Gastroesophageal sphincter (tissue), 4 donors: ENCODE results near the gene CD84. TPM values are rescaled to one million over a fixed set of nuclear protein-coding genes. Genes with fewer than 3 reads are reported as not detected.
A peak's percentile ranks its signal among the peaks of the same experiment; 100 is the strongest.

Experiments
- ATAC-seq: fragments of 150-250 bp; one replicate; pipeline ENCODE4 v1.9.1; 2016; ENCODE audit warnings: mild to moderate bottlenecking, moderate library complexity
- H3K27ac ChIP-seq, 4 donors: fragments of 200-600 bp; sonication (generic) in 3 of 4; 1 replicate in 3 of 4; 2 replicates in 1 of 4; pipeline ENCODE4 v1.5.1; 2016 to 2019
- H3K27me3 ChIP-seq: fragments of 200-600 bp; sonication (generic); one replicate; pipeline ENCODE4 v1.5.1; 2019
- H3K36me3 ChIP-seq, 2 donors: fragments of 200-600 bp; sonication (generic); one replicate each; pipeline ENCODE4 v1.5.1; 2019; ENCODE audit warnings: control low read depth in 1 of 2
- H3K4me1 ChIP-seq, 3 donors: fragments of 200-600 bp; sonication (generic); 1 replicate in 2 of 3; 2 replicates in 1 of 3; pipeline ENCODE4 v1.5.1; 2016 to 2019; ENCODE audit warnings: control low read depth in 2 of 3
- H3K4me3 ChIP-seq, 2 donors: fragments of 200-600 bp; sonication (generic); one replicate each; pipeline ENCODE4 v1.5.1; 2019; ENCODE audit warnings: mild to moderate bottlenecking in 1 of 2, moderate library complexity in 1 of 2
- H3K9me3 ChIP-seq, 3 donors: fragments of 200-600 bp; sonication (generic); one replicate each; pipeline ENCODE4 v1.5.1; 2017 to 2019; ENCODE audit warnings: control low read depth in 2 of 3
- EP300 ChIP-seq: sonication (generic); formaldehyde crosslinking; IDR thresholded peaks from one replicate; pipeline ENCODE4 v1.6.1; 2017; ENCODE audit warnings: antibody characterized with exemption, mild to moderate bottlenecking
- POLR2A ChIP-seq, 2 donors: fragments of 450-650 bp; IDR thresholded peaks; one replicate each; pipeline ENCODE4 v1.6.1; 2017; ENCODE audit warnings: antibody characterized with exemption in 2 of 2, mild to moderate bottlenecking in 2 of 2, moderate library complexity in 1 of 2
- POLR2AphosphoS5 ChIP-seq: sonication (generic); formaldehyde crosslinking; IDR thresholded peaks from one replicate; pipeline ENCODE4 v1.6.1; 2017; ENCODE audit warnings: antibody characterized with exemption
- WGBS, 2 donors: methylation state at CpG; one replicate each; pipeline ENCODE4 v1.1.5; 2018; ENCODE audit warnings: low coverage in 1 of 2; 5-methylcytosine and 5-hydroxymethylcytosine counted together
- total RNA-seq, 4 donors: library from RNA; depleted of rRNA; stranded (reverse); fragments of >200 nt; gene quantifications; one replicate each; pipeline ENCODE4 v1.1.0, GENCODE V29; 2016
- TF ChIP-seq, protein P1 (sequence below), 4 experiments: fragments of 200-600 bp in 2 of 4; fragments of 450-650 bp in 2 of 4; sonication (generic) in 1 of 4; IDR thresholded peaks; one replicate each; pipeline ENCODE4 v1.5.1; 2017 to 2019; ENCODE audit warnings: antibody characterized with exemption in 4 of 4, mild to moderate bottlenecking in 2 of 4, moderate library complexity in 2 of 4

Gene CD84
- total RNA-seq, 4 donors from 2014 or later: 3.0 to 6.7 (median 4.3) TPM

GRCh38 chr1:160618763-160619274 is 39.5 kb upstream of the CD84 start:
- H3K27me3 ChIP-seq: peaks cover 7% of the 10 kb centered on the region
- ATAC-seq: no peak
- H3K4me3 ChIP-seq: no peak overlapping the region
- no peaks in the 10 kb centered on the region for H3K36me3 ChIP-seq
- WGBS, 2 donors: 88 to 100% methylated on average over 3 of the region's 3 CpGs
- TF ChIP-seq POLR2A (IDR thresholded peaks at IDR 0.05): no peak
- TF ChIP-seq, protein P1, sequence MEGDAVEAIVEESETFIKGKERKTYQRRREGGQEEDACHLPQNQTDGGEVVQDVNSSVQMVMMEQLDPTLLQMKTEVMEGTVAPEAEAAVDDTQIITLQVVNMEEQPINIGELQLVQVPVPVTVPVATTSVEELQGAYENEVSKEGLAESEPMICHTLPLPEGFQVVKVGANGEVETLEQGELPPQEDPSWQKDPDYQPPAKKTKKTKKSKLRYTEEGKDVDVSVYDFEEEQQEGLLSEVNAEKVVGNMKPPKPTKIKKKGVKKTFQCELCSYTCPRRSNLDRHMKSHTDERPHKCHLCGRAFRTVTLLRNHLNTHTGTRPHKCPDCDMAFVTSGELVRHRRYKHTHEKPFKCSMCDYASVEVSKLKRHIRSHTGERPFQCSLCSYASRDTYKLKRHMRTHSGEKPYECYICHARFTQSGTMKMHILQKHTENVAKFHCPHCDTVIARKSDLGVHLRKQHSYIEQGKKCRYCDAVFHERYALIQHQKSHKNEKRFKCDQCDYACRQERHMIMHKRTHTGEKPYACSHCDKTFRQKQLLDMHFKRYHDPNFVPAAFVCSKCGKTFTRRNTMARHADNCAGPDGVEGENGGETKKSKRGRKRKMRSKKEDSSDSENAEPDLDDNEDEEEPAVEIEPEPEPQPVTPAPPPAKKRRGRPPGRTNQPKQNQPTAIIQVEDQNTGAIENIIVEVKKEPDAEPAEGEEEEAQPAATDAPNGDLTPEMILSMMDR (IDR thresholded peaks at IDR 0.05): peak in 1 of 4 experiments; percentile 10
- no peak for TF ChIP-seq POLR2AphosphoS5
- no peak for TF ChIP-seq EP300
- H3K4me1 ChIP-seq: no peaks in the 10 kb centered on the region
- H3K27ac ChIP-seq: no peak overlapping the region
- H3K9me3 ChIP-seq: no peaks in the 10 kb centered on the region

DNA sequence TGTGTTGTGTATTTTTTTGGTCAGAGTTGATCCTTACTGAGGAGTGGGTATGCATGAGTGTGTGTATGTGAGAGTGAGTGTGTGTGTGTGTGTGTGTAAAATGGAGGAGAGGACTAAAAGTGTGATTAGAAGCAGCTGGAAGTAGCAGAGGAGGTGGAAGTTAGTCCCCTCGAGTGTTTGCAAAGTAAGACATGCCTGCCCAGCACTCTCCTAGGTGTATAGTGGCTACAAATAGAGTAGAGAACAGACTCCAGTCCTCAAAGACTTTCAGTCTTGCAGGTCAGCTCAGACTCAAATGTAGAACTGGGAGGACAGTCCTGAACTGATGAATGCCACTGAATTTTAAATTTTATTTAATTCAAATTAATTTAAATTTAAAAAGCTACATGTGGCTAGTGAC is 39.0 kb upstream of the CD84 start:
- H3K36me3 ChIP-seq: no peaks in the 10 kb centered on the region
- TF ChIP-seq, protein P1 (IDR thresholded peaks at IDR 0.05): no peak
- TF ChIP-seq EP300: no peak
- no peak for TF ChIP-seq POLR2A (IDR thresholded peaks at IDR 0.05)
- no peaks in the 10 kb centered on the region for H3K4me1 ChIP-seq
- no peak overlapping the region for H3K4me3 ChIP-seq
- no peak overlapping the region for H3K27ac ChIP-seq
- ATAC-seq: no peak
- no peaks in the 10 kb centered on the region for H3K9me3 ChIP-seq
- 57 to 60% methylated on average over 1 of the region's 1 CpG for WGBS, 2 donors
- peaks cover 9% of the 10 kb centered on the region for H3K27me3 ChIP-seq

DNA sequence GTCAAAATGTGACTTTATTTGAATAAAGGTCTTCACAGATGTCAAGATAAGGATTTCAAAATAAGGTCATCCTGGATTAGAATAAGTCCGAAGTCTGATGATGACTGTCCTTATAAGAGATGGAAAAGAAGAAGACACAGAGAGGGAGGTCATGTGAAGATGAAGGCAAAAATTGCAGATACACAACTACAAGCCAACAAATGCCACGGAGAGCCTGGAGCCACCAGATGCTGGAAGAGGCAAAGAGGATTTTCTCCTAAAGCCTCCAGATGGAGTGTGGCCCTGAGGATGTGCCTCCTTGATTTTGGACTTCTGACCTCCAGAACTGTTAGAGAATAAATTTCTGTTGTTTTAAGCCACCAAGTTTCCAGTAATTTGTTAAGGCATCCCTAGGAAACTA is 36.4 kb upstream of the CD84 start:
- 48 to 89% methylated on average over 2 of the region's 2 CpGs for WGBS, 2 donors

GRCh38 chr1:160614410-160614809 is 35.1 kb upstream of the CD84 start:
- Histone ChIP-seq H3K4me1 (no peaks in the 10 kb centered on the region), H3K36me3 (no peaks in the 10 kb centered on the region)
- WGBS, 2 donors: 69 to 76% methylated on average over 2 to 5 of the region's 5 CpGs

More for the DNA sequence above, 36.4 kb upstream of the CD84 start:
- Histone ChIP-seq H3K36me3 (no peaks in the 10 kb centered on the region), H3K9me3 (no peaks in the 10 kb centered on the region), H3K4me3 (no peak overlapping the region), H3K27ac (no peak overlapping the region), H3K27me3 (peaks cover 14% of the 10 kb centered on the region), H3K4me1 (no peaks in the 10 kb centered on the region)
- no peak for ATAC-seq
- TF ChIP-seq POLR2A (IDR thresholded peaks at IDR 0.05) (no peak), EP300 (no peak), POLR2AphosphoS5 (no peak)
- TF ChIP-seq, protein P1 (IDR thresholded peaks at IDR 0.05): no peak

More at GRCh38 chr1:160614410-160614809, 35.1 kb upstream of the CD84 start:
- H3K9me3 ChIP-seq: no peaks in the 10 kb centered on the region
- no peak overlapping the region for H3K4me3 ChIP-seq
- peaks cover 14% of the 10 kb centered on the region for H3K27me3 ChIP-seq
- no peak for ATAC-seq
- no peak for TF ChIP-seq POLR2AphosphoS5
- TF ChIP-seq, protein P1 (IDR thresholded peaks at IDR 0.05): no peak
- TF ChIP-seq EP300: no peak
- TF ChIP-seq POLR2A (IDR thresholded peaks at IDR 0.05): no peak
- no peak overlapping the region for H3K27ac ChIP-seq
